OCI-LY1 (cell line): ENCODE results near the gene CACNA1C.

Experiments
- CTCF ChIP-seq: fragments of 200-600 bp; sonication (generic), shearing (Covaris generic); IDR thresholded peaks from 2 replicates; pipeline ENCODE4 v1.5.1; 2017; ENCODE audit warnings: mild to moderate bottlenecking, antibody characterized with exemption, low read length, moderate library complexity, mixed read lengths
- EZH2 ChIP-seq: fragments of 200-600 bp; sonication (generic), shearing (Covaris generic); IDR thresholded peaks from 2 replicates; pipeline ENCODE4 v1.8.0; 2017; ENCODE audit warnings: borderline replicate concordance, mixed run types, mild to moderate bottlenecking, antibody characterized with exemption, low read length, moderate library complexity, mixed read lengths

GRCh38 chr12:2627076-2627834 lies 574.5 kb downstream of the CACNA1C start:
- no peak for TF ChIP-seq CTCF
- TF ChIP-seq EZH2 = no peak
